GM06990 (cell line): ENCODE measurements around the gene MIS18BP1.

Source experiments
- DNase-seq: peaks from one replicate; pipeline ENCODE4 v3.0.0-alpha.2; 2011; ENCODE audit not compliant: insufficient read length; ENCODE audit errors: extremely low read depth
- H3K27me3 ChIP-seq: replicated peaks from 2 replicates; pipeline ENCODE4 v1.6.0; 2011; ENCODE audit warnings: low read length; ENCODE audit not compliant: control insufficient read depth, insufficient read depth
- H3K36me3 ChIP-seq: 2 replicates; pipeline ENCODE4 v1.5.1; 2011; ENCODE audit warnings: low read length; ENCODE audit not compliant: control insufficient read depth, insufficient read depth
- H3K4me3 ChIP-seq: replicated peaks from 2 replicates; pipeline ENCODE4 v1.5.1; 2011; ENCODE audit warnings: low read depth, mild to moderate bottlenecking, control low read depth, low read length
- CTCF ChIP-seq: IDR thresholded peaks from 2 replicates; pipeline ENCODE4 v1.5.1; 2011; ENCODE audit warnings: low read length, control low read depth, mild to moderate bottlenecking, inconsistent platforms; ENCODE audit not compliant: insufficient read depth, poor library complexity, severe bottlenecking

MIS18BP1 gene

GRCh38 chr14:45185100-45185814 lies 67.7 kb downstream of the MIS18BP1 start:
- no peak overlapping the region for H3K4me3 ChIP-seq
- TF ChIP-seq CTCF, result no peak
- DNase-seq, result peak; percentile 40
- no peaks in the 10 kb centered on the region for H3K27me3 ChIP-seq
- H3K36me3 ChIP-seq, result peaks cover 2% of the 10 kb centered on the region; the same call in 1 of the 2 replicates

- TF ChIP-seq CTCF, result no peak
- peaks cover 2% of the 10 kb centered on the region; the same call in 1 of the 2 replicates for H3K36me3 ChIP-seq
- H3K27me3 ChIP-seq, result no peaks in the 10 kb centered on the region
- no peak for DNase-seq
- no peak overlapping the region for H3K4me3 ChIP-seq
These were observed 71.2 kb downstream of the MIS18BP1 start for GRCh38 chr14:45181806-45182205.

- H3K4me3 ChIP-seq, result no peak overlapping the region
- H3K36me3 ChIP-seq, result peaks cover 2% of the 10 kb centered on the region; the same call in 1 of the 2 replicates
- H3K27me3 ChIP-seq, result no peaks in the 10 kb centered on the region
- no peak for TF ChIP-seq CTCF
- DNase-seq, result no peak
These were observed 71.7 kb downstream of the MIS18BP1 start for GRCh38 chr14:45181329-45181728.

- Histone ChIP-seq H3K4me3 (no peak overlapping the region), H3K27me3 (no peaks in the 10 kb centered on the region), H3K36me3 (no peaks in the 10 kb centered on the region)
- TF ChIP-seq CTCF, result no peak
- DNase-seq, result no peak
These were observed 75.9 kb downstream of the MIS18BP1 start for GRCh38 chr14:45177076-45177475.

- no peaks in the 10 kb centered on the region for H3K27me3 ChIP-seq
- H3K4me3 ChIP-seq, result no peak overlapping the region
- DNase-seq, result no peak
- H3K36me3 ChIP-seq, result no peaks in the 10 kb centered on the region; the same call in 1 of the 2 replicates
- TF ChIP-seq CTCF, result no peak
These were observed 83.1 kb downstream of the MIS18BP1 start for GRCh38 chr14:45169906-45170305.
